Nephron progenitor cell (in vitro differentiated cells): ENCODE measurements around the gene TBC1D10A.

Source experiments
- DNase-seq: peaks from one replicate; pipeline ENCODE4 v3.0.0; 2021
- H3K27ac Mint-ChIP-seq: 2 replicates; pipeline ENCODE4 v1.8.0; 2021; ENCODE audit warnings: mild to moderate bottlenecking, moderate library complexity, mixed read lengths
- H3K27me3 Mint-ChIP-seq: 2 replicates; pipeline ENCODE4 v1.8.0; 2021; ENCODE audit warnings: mild to moderate bottlenecking, low read depth, mixed read lengths; ENCODE audit not compliant: poor library complexity
- H3K36me3 Mint-ChIP-seq: 2 replicates; pipeline ENCODE4 v1.8.0; 2021; ENCODE audit warnings: low read depth, mixed read lengths
- H3K4me1 Mint-ChIP-seq: 2 replicates; pipeline ENCODE4 v1.8.0; 2021; ENCODE audit warnings: mixed read lengths
- H3K4me3 Mint-ChIP-seq: 2 replicates; pipeline ENCODE4 v1.8.0; 2021; ENCODE audit warnings: mild to moderate bottlenecking, moderate library complexity, mixed read lengths
- H3K9me3 Mint-ChIP-seq: 2 replicates; pipeline ENCODE4 v1.8.0; 2021; ENCODE audit warnings: mild to moderate bottlenecking, moderate library complexity, mixed read lengths
- CTCF ChIP-seq: fragments of 200-600 bp; sonication (generic); IDR thresholded peaks from 2 replicates; pipeline ENCODE4 v1.5.0; 2021; ENCODE audit warnings: antibody characterized with exemption

TBC1D10A gene

GRCh38 chr22:30247561-30247960 is 79.2 kb downstream of the TBC1D10A start:
- no peak for TF ChIP-seq CTCF
- H3K27ac Mint-ChIP-seq: no peak overlapping the region
- peaks cover 50% of the 10 kb centered on the region for H3K27me3 Mint-ChIP-seq
- no peaks in the 10 kb centered on the region for H3K9me3 Mint-ChIP-seq
- no peaks in the 10 kb centered on the region for H3K36me3 Mint-ChIP-seq
- DNase-seq: no peak
- H3K4me1 Mint-ChIP-seq: peaks cover 78% of the 10 kb centered on the region
- no peak overlapping the region for H3K4me3 Mint-ChIP-seq

- TF ChIP-seq CTCF: no peak
- H3K4me3 Mint-ChIP-seq: peak overlapping the region; percentile 66
- H3K36me3 Mint-ChIP-seq: no peaks in the 10 kb centered on the region
- peaks cover 50% of the 10 kb centered on the region for H3K27me3 Mint-ChIP-seq
- DNase-seq: no peak
- H3K4me1 Mint-ChIP-seq: peaks cover 74% of the 10 kb centered on the region
- no peaks in the 10 kb centered on the region for H3K9me3 Mint-ChIP-seq
- no peak overlapping the region for H3K27ac Mint-ChIP-seq
Measured at GRCh38 chr22:30246814-30247376, 79.8 kb downstream of the TBC1D10A start.

GRCh38 chr22:30245985-30246813 is 80.5 kb downstream of the TBC1D10A start, which contains the start of gene LIF:
TSS of gene LIF (minus strand) at chr22:30246759. CDS start at chr22:30246695, 64 bp downstream.
- peak; percentile 47 for DNase-seq
- H3K4me3 Mint-ChIP-seq: peak within 1 kb of the TSS; percentile 91
- H3K9me3 Mint-ChIP-seq: no peaks in the 10 kb centered on the region
- H3K4me1 Mint-ChIP-seq: peaks cover 72% of the 10 kb centered on the region
- TF ChIP-seq CTCF: no peak
- H3K27me3 Mint-ChIP-seq: peaks cover 50% of the 10 kb centered on the region
- no peak within 1 kb of the TSS for H3K27ac Mint-ChIP-seq
- H3K36me3 Mint-ChIP-seq: no peaks in the 10 kb centered on the region

- H3K36me3 Mint-ChIP-seq: no peaks in the 10 kb centered on the region
- H3K27ac Mint-ChIP-seq: no peak overlapping the region
- DNase-seq: peak; percentile 27
- no peak for TF ChIP-seq CTCF
- peaks cover 50% of the 10 kb centered on the region for H3K27me3 Mint-ChIP-seq
- peak overlapping the region; percentile 91 for H3K4me3 Mint-ChIP-seq
- peaks cover 78% of the 10 kb centered on the region for H3K4me1 Mint-ChIP-seq
- no peaks in the 10 kb centered on the region for H3K9me3 Mint-ChIP-seq
Measured at GRCh38 chr22:30245181-30245984, 81.4 kb downstream of the TBC1D10A start.

- Mint-ChIP-seq H3K27ac (no peak overlapping the region), H3K4me3 (peak overlapping the region; percentile 36), H3K9me3 (no peaks in the 10 kb centered on the region), H3K27me3 (peaks cover 53% of the 10 kb centered on the region), H3K36me3 (no peaks in the 10 kb centered on the region), H3K4me1 (peaks cover 71% of the 10 kb centered on the region)
- no peak for TF ChIP-seq CTCF
- DNase-seq: no peak
Measured at GRCh38 chr22:30244641-30245040, 82.1 kb downstream of the TBC1D10A start.
